Measurements from ENCODE around the gene NTRK1. TPM values are rescaled to one million over a fixed set of nuclear protein-coding genes. Genes with fewer than 3 reads are reported as not detected.

The NTRK1 gene
- total RNA-seq, 1 donor from 2014 or later, result not detected

DNA sequence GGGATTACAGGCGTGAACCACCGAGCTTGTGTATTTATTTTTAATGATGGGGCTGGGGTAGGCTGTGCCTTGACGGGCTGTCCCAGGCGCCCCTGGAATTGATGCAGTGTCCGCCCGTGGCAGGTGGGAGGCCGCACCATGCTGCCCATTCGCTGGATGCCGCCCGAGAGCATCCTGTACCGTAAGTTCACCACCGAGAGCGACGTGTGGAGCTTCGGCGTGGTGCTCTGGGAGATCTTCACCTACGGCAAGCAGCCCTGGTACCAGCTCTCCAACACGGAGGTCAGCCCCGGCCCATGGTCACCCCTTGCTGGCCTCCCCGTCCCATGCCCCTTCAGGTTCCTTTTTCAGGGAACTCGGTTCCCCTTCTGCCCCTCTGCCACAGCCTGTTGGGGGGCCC lies 19.2 kb downstream of the NTRK1 start:
- no peak for DNase-seq (ENCODE audit: low read depth in 2 of 2)

- DNase-seq (ENCODE audit: low read depth in 2 of 2), result no peak
Measured at GRCh38 chr1:156880473-156880872, 19.8 kb downstream of the NTRK1 start.

DNA sequence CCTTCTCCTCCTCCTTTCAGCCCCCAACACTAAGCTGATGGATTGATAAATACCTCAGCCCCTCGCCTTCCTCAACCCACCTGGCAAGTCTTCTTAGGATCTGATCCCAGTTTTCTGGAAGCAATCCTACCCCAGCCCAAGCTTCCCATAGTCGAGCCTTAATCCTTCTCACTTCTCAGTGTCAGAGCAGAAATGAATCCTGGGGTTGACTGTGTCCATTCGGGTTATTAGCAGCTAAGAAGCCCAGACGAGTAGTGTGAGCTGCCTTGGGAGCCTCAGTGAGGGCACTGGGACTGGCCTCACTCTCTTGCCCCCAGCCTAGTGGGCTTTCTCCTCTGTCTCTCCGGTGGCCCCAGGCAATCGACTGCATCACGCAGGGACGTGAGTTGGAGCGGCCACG lies 20.4 kb downstream of the NTRK1 start:
- DNase-seq (ENCODE audit: low read depth in 2 of 2), result no peak

DNA sequence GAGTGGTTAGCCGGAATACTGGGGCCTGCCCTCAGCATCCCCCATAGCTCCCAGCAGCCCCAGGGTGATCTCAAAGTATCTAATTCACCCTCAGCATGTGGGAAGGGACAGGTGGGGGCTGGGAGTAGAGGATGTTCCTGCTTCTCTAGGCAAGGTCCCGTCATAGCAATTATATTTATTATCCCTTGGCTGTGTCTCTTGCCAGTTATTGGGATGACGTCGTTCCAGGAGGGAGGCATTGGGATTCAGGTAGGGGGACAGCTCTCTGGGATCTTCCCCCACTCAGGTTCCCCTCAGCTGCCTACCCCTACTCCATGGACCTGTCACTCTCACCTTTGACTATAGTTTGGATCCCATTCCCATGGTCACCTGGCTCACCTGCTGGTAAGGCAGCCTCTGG lies 21.0 kb downstream of the NTRK1 start:
- DNase-seq (ENCODE audit: low read depth in 2 of 2), result no peak

DNA sequence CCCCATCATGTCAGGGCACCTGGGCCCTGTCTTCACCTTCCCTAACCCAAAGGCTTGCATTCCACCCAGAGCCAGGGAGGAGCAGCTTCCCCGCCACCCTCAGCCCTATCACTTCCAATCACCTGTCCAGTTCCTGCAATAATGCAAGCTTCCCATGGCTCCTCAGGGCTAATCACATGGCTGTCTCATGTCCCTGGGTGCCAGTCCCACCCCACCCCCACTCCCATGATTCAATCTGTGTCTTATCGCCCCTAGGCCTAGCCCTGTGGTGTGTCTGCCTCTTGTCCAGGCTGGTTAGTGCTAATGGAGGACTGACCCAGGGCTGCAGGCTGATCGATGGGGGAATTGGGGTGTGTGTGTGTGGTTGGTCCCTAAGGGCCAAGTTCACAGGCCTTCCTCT lies 21.9 kb downstream of the NTRK1 start:
- DNase-seq (ENCODE audit: low read depth in 2 of 2), result no peak

GRCh38 chr1:156883919-156884318 lies 23.3 kb downstream of the NTRK1 start:
- no peak for DNase-seq (ENCODE audit: low read depth in 2 of 2)

GRCh38 chr1:156884560-156885184 lies 24.0 kb downstream of the NTRK1 start:
- no peak for DNase-seq (ENCODE audit: low read depth in 2 of 2)

GRCh38 chr1:156885314-156885713 lies 24.6 kb downstream of the NTRK1 start:
- no peak for DNase-seq (ENCODE audit: low read depth in 2 of 2)

DNA sequence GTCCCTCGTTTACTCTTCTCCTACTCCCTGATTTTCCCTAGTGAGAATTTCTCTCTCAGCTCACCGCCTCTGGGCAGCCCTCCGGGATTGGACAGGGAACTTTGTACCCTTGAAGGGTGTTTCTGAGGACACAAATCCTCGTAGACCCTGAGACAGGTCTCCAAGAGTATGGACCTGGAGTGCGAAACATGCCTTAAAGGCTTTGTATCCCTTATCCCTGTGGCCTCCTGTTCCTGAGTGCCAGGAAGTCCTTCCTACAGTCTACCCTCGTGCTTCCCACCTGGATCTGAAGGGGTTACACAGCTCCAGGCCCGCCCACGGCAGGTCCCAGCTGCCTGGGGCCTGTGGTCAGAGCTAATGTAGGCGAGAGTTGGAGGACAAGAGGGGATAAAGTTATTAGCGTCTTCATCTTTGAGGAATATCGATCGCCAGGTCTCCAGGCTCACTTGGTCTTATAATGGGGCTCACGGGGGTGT lies 25.3 kb downstream of the NTRK1 start:
- no peak for DNase-seq (ENCODE audit: low read depth in 2 of 2)

GRCh38 chr1:156886583-156887281 lies 26.1 kb downstream of the NTRK1 start:
- DNase-seq (ENCODE audit: low read depth in 2 of 2), result no peak

DNA sequence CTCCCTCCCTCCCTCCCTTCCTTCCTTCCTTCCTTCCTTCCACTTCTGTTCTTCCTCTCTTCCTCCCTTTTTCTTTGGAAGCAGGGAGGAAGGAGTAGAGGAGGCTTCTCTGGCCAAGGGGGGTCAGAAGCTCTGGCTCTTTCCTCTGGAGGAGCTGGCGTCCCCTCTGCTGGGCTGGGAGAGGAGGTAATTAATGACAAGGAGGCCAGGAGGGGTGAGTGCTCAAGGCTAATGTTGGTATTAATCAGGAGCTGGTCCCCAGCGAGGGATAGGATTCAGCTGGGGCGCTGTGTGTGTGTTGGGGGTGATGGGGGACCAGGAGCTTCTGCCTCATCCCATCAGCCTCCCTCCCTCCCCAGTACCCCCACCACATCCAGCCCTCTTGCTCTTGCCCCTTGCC lies 26.7 kb downstream of the NTRK1 start:
- no peak for DNase-seq (ENCODE audit: low read depth in 2 of 2)

- DNase-seq (ENCODE audit: low read depth in 2 of 2), result no peak
Measured at GRCh38 chr1:156887734-156888133, 27.1 kb downstream of the NTRK1 start.

DNA sequence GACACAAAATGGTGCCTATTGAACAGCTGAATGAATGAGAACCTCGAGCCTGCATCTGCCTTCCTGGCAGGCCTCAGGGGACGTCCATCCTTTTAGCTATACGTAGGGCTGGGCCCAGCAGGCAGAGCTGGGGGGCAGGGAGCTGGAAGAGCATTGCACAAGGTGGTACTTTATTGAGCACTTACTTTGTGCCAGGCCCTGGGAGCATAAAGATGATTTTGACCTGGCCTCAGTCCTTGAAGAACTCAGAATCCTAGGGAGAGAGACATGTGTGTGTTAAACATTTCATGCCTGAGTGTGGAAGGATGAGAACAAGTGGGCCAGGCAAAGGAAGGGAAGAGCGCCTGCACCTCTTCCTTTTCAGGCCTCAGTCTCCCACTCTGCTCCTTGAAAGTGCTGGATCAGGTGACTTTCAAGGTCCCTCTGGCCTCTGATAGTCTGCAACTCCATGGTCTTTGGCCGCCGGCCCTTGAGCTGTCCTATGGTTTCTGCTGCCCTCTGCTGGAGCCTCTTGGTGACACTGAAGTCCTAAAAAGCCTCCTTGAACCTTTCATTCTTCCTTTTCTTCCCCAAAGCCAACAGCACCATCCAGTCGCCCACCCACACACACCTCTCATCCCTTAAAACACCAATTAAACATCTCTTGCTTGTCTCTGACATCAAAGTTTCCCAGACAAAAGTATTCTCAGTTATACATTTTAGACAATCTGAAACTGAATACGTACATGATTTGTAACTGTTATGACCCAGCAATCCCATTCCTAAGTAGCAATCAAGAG lies 29.3 kb downstream of the NTRK1 start:
- peak; percentile 40 to 82 for DNase-seq (ENCODE audit: low read depth in 2 of 2)

- peak; percentile 82 to 91 for DNase-seq (ENCODE audit: low read depth in 2 of 2)
Measured at GRCh38 chr1:156892190-156893047, 31.8 kb downstream of the NTRK1 start.

- peak; percentile 65 to 87 for DNase-seq (ENCODE audit: low read depth in 2 of 2)
Measured at GRCh38 chr1:156893048-156893953, 32.6 kb downstream of the NTRK1 start, which contains the start of gene PEAR1. Gene PEAR1, plus strand, starts transcription at chr1:156893718. Its CDS starts 10,209 bp downstream, at chr1:156903927.

- DNase-seq (ENCODE audit: low read depth in 2 of 2), result peak in 1 of 2 donors; percentile 33
Measured at GRCh38 chr1:156894001-156894400, 33.3 kb downstream of the NTRK1 start.

DNA sequence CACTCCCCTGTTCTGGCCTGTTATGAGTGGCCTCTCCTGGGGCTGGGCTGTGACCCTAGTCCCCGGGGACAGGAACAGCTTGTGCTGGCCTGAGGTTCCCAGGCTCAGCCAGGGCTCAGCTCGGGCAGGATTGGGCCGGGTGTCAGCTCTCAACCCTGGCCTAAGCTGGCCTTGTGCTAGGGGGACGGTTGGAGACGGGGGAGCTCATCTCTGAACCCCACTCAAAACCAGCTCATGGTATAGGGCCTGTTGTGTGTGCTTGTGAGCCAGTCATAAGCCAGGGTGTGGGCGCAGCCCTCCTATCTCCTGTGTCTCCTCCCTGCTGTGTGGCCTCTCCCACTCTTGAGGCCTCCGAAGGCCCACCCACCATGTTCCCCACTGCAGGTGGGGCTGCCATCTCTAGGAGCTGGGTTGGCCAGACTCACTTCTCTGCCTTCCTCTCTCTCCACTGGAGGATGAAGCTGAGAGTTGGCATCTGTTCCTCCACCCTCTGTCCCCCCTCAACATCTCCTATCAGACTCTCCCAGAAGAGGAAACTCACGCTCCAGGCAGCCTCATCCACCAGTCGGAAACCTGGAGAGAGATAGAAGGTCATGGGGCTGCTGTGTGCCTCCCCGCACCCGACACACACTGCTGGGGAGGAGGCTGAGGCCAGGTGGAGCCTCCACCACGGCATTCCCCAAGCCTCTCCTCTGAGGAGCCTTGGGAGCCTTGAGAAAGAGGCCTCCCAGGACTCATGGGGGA lies 34.2 kb downstream of the NTRK1 start:
- DNase-seq (ENCODE audit: low read depth in 2 of 2), result peak; percentile 40 to 89

GRCh38 chr1:156895455-156895812 lies 34.8 kb downstream of the NTRK1 start:
- peak in 1 of 2 donors; percentile 40 for DNase-seq (ENCODE audit: low read depth in 2 of 2)

- no peak for DNase-seq (ENCODE audit: low read depth in 2 of 2)
Measured at GRCh38 chr1:156895927-156896326, 35.3 kb downstream of the NTRK1 start.

All from dermis microvascular lymphatic vessel endothelial cell (primary cell).